Sigmoid colon (tissue), 4 donors: ENCODE measurements around the gene ACTR10.

Source experiments
- CTCF ChIP-seq, 4 experiments: fragments of 450-650 bp in 3 of 4; fragments of 200-600 bp in 1 of 4; IDR thresholded peaks; one replicate each; pipeline ENCODE4 v1.5.1; 2016 to 2019; ENCODE audit warnings: antibody characterized with exemption in 4 of 4, mild to moderate bottlenecking in 3 of 4, moderate library complexity in 2 of 4
- EP300 ChIP-seq, 4 donors: sonication (generic); formaldehyde crosslinking; IDR thresholded peaks; one replicate each; pipeline ENCODE4 v1.6.1; 2017; ENCODE audit warnings: antibody characterized with exemption in 4 of 4
- POLR2A ChIP-seq, 2 donors: fragments of 450-650 bp; IDR thresholded peaks; one replicate each; pipeline ENCODE4 v1.6.1; 2016; ENCODE audit warnings: antibody characterized with exemption in 2 of 2, mild to moderate bottlenecking in 2 of 2, moderate library complexity in 2 of 2
- POLR2AphosphoS5 ChIP-seq, 4 donors: sonication (generic); formaldehyde crosslinking; IDR thresholded peaks; one replicate each; pipeline ENCODE4 v1.6.1; 2017; ENCODE audit warnings: antibody characterized with exemption in 4 of 4

DNA sequence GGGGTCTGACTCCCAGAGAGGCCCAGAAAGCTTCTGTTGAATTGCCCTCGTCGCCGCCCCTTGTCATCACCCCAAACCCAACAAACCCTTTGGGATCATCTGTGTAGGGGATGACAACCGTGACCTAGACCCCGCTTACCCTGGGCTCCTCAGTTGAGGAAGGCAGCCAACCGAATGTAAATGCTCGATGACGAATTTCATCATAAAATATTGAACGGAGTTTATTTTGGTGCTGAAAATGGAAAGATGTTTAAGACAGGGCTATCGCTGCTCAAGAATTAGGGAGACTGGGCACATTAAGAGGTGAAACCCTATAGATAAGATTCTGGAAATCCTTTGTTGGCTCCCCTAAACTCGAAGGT lies 512 bp downstream of the ACTR10 start:
- TF ChIP-seq CTCF (IDR thresholded peaks at IDR 0.05) (no peak), EP300 (IDR thresholded peaks at IDR 0.05) (no peak), POLR2AphosphoS5 (IDR thresholded peaks at IDR 0.05) (no peak), POLR2A (IDR thresholded peaks at IDR 0.05) (no peak)
